Measurements from ENCODE around the gene POU6F2.

DNA sequence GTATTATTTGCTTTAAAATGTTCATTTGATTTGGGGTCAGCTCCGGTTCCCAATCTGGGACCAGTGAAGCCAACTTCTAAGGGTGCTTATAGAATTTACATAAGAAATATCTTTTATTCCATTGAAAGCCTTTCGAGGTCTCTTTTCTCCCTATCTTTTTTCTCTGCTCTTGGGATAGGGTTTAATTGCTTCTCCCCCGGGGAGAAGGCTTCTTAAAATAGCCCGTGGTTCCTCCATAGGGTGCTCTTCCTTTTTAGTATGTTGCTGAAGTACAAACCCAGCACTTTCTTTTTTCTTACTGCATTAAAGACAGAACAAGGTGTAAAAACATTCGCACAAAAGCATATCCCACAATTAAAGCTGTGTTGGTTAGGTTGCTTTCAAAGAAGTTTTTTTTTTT lies 107.5 kb downstream of the POU6F2 start:
- TF ChIP-seq, protein P1, sequence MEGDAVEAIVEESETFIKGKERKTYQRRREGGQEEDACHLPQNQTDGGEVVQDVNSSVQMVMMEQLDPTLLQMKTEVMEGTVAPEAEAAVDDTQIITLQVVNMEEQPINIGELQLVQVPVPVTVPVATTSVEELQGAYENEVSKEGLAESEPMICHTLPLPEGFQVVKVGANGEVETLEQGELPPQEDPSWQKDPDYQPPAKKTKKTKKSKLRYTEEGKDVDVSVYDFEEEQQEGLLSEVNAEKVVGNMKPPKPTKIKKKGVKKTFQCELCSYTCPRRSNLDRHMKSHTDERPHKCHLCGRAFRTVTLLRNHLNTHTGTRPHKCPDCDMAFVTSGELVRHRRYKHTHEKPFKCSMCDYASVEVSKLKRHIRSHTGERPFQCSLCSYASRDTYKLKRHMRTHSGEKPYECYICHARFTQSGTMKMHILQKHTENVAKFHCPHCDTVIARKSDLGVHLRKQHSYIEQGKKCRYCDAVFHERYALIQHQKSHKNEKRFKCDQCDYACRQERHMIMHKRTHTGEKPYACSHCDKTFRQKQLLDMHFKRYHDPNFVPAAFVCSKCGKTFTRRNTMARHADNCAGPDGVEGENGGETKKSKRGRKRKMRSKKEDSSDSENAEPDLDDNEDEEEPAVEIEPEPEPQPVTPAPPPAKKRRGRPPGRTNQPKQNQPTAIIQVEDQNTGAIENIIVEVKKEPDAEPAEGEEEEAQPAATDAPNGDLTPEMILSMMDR (conservative IDR thresholded peaks at IDR 0.05; ENCODE audit: low read depth, low read length) = no peak
- TF ChIP-seq EZH2phosphoT487 (IDR thresholded peaks at IDR 0.05; ENCODE audit: borderline replicate concordance, low read length) = no peak

Measured in PC-3 (cell line).